ENCODE measurements around the gene TMEM245. TPM values are rescaled to one million over a fixed set of nuclear protein-coding genes. Genes with fewer than 3 reads are reported as not detected.
"Not testable (repeated sequence)": the region's sequence is repeated elsewhere in the genome, so short reads cannot be mapped to it uniquely, and the experiment has no call there.

Gene TMEM245
- total RNA-seq, 1 donor from 2014 or later: 67.7 TPM

GRCh38 chr9:109064963-109065702 lies 54.6 kb downstream of the TMEM245 start:
- DNase-seq (ENCODE audit: low spot score): no peak

DNA sequence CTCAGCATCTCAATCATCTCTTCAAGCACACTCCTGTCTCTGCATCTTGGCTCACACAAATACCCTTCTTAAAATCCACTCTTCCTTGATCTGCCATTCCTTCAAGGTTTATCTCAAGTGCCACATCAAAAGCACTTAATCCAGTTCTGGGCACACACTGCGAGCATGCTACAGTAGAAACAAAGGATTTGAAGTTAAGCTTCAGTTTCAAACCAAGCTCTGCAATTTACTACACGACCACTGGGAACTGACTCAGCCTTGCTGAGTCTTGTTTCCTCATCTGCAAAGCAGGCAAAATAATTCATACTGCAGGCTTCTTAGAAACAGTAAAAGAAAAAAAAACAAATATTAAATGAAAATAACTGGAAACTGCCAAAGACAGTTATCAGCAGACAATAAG lies 56.0 kb downstream of the TMEM245 start:
- no peak for DNase-seq (ENCODE audit: low spot score)

DNA sequence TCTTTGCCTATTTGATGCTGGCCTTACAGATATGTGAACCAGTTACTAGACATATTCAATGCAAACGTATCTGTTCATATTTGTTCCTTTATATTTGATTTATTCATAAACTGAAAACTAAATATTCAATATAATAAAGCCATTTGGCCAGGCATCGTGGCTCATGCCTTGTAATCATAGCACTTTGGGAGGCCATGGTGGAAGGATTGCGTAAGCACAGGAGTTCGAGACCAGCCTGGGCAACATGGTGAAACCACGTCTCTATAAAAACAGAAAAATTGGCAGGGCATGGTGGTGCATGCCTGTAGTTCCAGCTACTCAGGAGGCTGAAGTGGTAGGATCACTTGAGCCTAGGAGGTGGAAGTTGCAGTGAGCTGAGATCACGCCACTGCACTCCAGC lies 57.2 kb downstream of the TMEM245 start:
- DNase-seq (ENCODE audit: low spot score): no peak

DNA sequence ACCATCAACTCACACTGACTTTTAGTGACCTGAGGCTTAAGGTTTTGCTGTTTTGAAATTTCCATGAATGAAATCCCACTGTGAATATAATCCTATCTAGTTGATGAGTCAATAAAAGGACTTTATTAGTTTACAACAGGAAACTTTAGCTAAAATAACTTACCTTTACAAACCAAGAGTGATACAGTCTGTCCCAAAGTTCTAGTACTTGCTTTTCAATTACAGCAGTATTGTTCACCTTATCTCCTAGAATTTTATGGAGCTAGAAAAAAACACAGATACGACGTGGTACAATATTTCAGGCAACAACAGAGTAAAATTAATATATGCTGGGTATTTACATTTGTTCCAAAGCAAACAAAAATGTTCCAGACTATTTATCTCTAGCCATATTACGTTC lies 59.6 kb downstream of the TMEM245 start:
- DNase-seq (ENCODE audit: low spot score): no peak

DNA sequence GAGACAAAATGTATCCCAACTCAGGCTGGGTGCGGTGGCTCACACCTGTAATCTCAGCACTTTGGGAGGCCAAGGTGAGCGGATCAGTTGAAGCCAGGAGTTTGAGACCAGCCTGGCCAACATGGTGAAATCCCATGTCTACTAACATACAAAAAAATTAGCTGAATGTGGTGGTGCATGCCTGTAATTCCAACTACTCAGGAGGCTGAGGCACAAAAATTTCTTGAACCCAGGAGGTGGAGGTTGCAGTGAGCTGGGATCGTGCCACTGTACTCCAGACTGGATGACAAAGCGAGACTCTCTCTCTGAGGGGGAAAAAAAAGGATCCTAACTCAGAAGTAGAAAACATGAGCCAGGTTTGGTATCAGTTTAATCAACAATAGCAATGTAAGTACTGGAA lies 66.6 kb downstream of the TMEM245 start:
- not testable (repeated sequence) for DNase-seq (ENCODE audit: low spot score)

DNA sequence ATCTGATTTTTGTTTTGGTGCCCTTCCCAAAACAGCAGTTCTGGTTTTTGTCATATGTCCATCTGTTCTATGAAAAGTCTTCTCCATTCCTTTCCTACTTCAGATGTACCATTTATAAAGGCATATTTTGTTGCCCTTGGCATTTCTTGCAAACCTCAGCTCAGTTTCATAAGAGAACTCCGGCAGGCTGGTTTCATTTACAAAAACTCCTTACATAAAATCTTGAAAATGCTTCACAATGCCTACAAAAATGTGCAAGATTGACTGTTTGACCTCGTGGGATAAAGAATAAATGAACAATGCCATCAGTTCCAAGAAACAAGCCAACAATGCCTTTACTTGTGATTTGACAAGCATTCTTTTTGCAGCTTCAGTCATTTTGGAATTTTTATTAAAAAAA lies 67.3 kb downstream of the TMEM245 start:
- no peak for DNase-seq (ENCODE audit: low spot score)

- no peak for DNase-seq (ENCODE audit: low spot score)
These were observed 68.0 kb downstream of the TMEM245 start for GRCh38 chr9:109051733-109052132.

GRCh38 chr9:109050444-109050843 lies 69.3 kb downstream of the TMEM245 start:
- no peak for DNase-seq (ENCODE audit: low spot score)

DNA sequence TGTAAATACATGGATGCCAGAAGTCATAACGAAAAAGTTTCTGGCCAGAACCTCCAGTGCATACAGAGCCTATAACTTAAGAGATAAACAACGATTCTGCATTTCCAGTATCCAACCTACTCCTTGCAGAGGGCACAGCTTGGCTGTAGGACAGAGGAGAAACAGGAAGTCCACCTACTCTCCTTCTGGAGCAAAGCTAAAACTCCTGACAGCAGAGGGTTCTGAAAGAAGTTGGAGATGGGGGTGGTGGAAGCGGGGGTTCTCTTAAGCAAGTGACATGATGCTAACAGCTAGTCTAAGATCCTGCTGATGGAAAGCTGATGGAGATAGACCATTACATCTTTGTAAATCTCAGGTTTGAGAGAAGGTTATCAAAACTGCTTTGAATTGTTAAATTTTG lies 70.9 kb downstream of the TMEM245 start:
- DNase-seq (ENCODE audit: low spot score): no peak

- no peak for DNase-seq (ENCODE audit: low spot score)
These were observed 72.5 kb downstream of the TMEM245 start for GRCh38 chr9:109047259-109047658.

DNA sequence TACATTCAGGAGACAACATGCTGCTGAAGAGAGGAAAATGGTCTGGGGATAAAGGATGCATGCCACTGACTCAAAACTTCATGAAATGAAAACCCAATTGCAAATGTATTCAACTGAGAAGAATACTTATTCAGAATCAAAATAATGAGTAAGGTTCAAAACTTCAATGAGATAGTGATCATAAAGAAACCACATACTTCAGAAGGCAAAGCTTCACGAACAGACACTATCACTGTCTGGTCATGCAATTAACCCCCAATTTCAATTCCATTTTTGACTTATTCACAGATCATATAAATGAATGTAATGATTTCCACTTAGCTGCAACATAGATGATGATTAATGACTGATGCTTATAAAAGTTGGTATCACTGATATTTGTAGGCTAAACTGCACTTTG lies 73.4 kb downstream of the TMEM245 start:
- DNase-seq (ENCODE audit: low spot score): no peak

GRCh38 chr9:109043578-109043977 lies 76.2 kb downstream of the TMEM245 start:
- no peak for DNase-seq (ENCODE audit: low spot score)

GRCh38 chr9:109040571-109040970 lies 79.2 kb downstream of the TMEM245 start:
- no peak for DNase-seq (ENCODE audit: low spot score)

GRCh38 chr9:109039539-109039938 lies 80.2 kb downstream of the TMEM245 start:
- no peak for DNase-seq (ENCODE audit: low spot score)

DNA sequence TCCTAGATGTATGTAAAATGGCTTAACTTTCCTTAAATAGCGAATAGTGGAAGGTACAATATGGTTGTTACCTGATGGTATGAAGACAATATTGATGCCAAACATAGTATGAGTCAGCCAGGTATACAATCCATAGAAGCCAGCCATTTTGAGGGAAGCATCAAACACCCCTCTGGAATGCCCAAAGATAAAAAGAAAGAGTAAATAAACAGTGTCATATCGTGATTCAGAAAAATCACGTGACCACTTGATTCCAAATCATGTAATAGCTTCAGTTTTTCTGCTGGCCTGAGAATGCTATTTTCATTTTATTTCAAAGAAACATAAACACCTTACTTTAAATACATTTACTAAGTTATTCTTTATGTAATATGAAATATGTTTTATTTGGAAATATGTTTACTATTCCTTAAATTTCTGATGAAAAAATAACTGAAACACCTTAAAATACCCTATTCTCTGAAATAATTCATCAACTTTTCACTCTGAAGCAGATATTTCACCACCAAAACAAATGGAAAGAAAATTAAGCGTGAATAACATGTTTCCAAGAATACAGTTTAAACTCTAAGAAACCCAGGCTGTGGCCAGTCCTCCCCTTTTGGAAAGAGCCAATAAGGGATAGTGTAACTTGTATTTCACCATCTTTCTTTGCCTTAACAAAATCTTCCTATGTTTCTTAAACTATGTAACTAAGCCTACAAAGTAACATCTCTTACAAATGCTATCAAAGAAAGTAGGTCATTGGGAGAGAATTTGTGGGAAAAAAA lies 81.6 kb downstream of the TMEM245 start:
- DNase-seq (ENCODE audit: low spot score): no peak

GRCh38 chr9:109036744-109037680 lies 82.7 kb downstream of the TMEM245 start:
- no peak for DNase-seq (ENCODE audit: low spot score)

- no peak for DNase-seq (ENCODE audit: low spot score)
These were observed 83.9 kb downstream of the TMEM245 start for GRCh38 chr9:109035684-109036423.

- DNase-seq (ENCODE audit: low spot score): no peak
These were observed 85.6 kb downstream of the TMEM245 start for GRCh38 chr9:109033941-109034700.

DNA sequence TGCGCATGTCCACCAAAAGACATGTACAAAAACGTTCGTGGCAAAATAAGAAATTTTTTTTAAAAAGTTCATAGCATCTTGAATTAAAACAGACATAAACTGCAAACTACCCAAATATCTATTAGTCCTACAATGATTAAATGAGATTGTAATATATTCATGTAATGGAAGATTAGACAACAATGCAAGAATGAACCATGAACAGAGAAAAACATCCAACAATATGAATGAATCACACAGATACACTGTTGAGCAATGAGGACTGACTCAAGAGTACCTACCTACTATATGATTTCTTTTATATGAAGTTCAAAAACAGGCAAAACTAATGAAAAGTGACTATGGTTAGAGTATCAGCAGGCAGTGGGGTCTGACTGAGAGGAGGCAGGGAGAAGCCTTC lies 88.5 kb downstream of the TMEM245 start:
- DNase-seq (ENCODE audit: low spot score): no peak

DNA sequence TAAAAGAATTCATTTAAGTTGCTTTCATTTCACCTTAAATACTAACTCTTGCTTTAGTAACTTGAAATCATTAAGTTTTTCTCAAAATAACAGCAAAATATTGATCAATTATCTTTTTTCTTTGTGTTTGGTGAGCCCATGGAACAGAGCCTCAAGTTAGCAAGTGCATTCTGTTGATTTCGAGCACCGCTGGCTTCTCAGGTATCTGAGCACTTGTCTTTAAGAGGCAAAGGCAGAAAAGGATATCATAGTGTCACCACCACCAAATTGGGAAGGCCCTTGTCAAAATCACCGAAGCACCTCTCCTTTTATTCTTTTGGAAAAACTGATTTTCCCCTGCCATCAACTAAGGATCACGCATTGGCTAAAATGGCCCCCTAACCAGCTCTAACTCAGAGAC lies 89.3 kb downstream of the TMEM245 start:
- no peak for DNase-seq (ENCODE audit: low spot score)

DNA sequence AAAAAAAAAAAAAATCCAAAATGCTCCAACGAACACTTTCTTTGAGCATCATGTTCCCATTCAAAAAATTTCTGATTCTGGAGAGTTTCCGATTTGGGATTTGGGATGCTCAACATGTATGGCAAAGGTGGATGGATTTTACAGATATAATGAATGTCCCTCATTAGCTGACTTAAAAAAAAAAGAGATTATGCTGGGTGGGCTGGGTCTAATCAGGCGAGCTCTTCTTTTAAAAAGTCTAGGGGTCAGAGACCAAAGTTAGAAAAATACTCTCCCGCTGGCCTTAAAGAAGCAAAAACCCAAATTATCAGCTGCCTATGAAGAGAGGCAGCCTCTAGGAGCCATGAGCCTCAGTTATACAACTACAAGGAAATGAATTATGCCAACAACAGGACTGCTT lies 91.3 kb downstream of the TMEM245 start:
- no peak for DNase-seq (ENCODE audit: low spot score)
